Activated T-cell treated with anti-CD3 and anti-CD28 coated beads, Interleukin-2, amount 50 U/mL, for 72 hours (primary cell): Measurements from ENCODE around the gene ARMC8. TPM values are rescaled to one million over a fixed set of nuclear protein-coding genes. Genes with fewer than 3 reads are reported as not detected.

Source experiments
- ATAC-seq, 2 donors: fragments of 150-1000 bp; cut with Tn5 transposase; replicated peaks in 1 of 2; 2 replicates each; pipeline ENCODE4 v1.10.0; 2021; ENCODE audit warnings: moderate library complexity in 2 of 2, mild to moderate bottlenecking in 1 of 2
- DNase-seq, 2 donors: peaks; one replicate each; pipeline ENCODE4 v3.0.0; 2021 to 2022; ENCODE audit warnings: mixed read lengths in 1 of 2
- H3K27ac Mint-ChIP-seq: one replicate; pipeline ENCODE4 v1.8.0; 2022; ENCODE audit warnings: mild to moderate bottlenecking, moderate library complexity, mixed read lengths
- H3K27me3 Mint-ChIP-seq: one replicate; pipeline ENCODE4 v1.8.0; 2022; ENCODE audit warnings: low read depth, mixed read lengths
- H3K36me3 Mint-ChIP-seq, 2 donors: one replicate each; pipeline ENCODE4 v1.8.0; 2022; ENCODE audit warnings: mixed read lengths in 2 of 2, mild to moderate bottlenecking in 1 of 2; ENCODE audit not compliant: insufficient read depth in 2 of 2
- H3K4me1 Mint-ChIP-seq: one replicate; pipeline ENCODE4 v1.8.0; 2022; ENCODE audit warnings: low read depth, mixed read lengths
- H3K4me3 Mint-ChIP-seq, 2 donors: one replicate each; pipeline ENCODE4 v1.8.0; 2022; ENCODE audit warnings: mild to moderate bottlenecking in 2 of 2, mixed read lengths in 2 of 2, moderate library complexity in 2 of 2
- H3K9me3 Mint-ChIP-seq, 2 donors: one replicate each; pipeline ENCODE4 v1.8.0; 2022; ENCODE audit warnings: mixed read lengths in 2 of 2
- total RNA-seq, 2 donors: library from RNA; stranded (reverse); gene quantifications; one replicate each; pipeline ENCODE4 v1.2.3, GENCODE V29; 2022

ARMC8 gene
- total RNA-seq, 2 donors from 2014 or later: 36.8 to 40.2 TPM

DNA sequence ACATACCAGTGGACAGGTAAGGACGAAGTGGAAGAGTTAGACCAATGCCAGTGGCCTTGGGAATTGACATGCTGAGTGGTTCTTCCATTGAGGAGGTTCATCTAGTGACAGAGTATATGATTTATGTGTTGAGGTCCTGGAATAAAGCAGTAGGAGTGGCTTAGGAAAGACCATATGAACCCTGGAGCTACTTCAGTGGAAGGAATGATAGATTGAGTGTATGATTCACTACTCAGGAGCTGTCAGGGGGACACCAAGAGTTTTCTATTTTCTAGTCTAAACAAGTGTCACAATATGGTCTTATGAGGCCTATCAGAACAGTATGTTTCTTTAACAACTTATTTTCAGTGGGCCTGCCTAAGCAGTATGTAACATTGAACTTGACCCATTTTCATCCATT is 78.6 kb downstream of the ARMC8 start:
- Mint-ChIP-seq H3K9me3 (no peaks in the 10 kb centered on the region), H3K36me3 (peaks cover 0 to 1% of the 10 kb centered on the region in 2 donors), H3K4me1 (no peaks in the 10 kb centered on the region), H3K27ac (no peak overlapping the region), H3K4me3 (no peak overlapping the region), H3K27me3 (no peaks in the 10 kb centered on the region)
- DNase-seq: no peak
- ATAC-seq: no peak

DNA sequence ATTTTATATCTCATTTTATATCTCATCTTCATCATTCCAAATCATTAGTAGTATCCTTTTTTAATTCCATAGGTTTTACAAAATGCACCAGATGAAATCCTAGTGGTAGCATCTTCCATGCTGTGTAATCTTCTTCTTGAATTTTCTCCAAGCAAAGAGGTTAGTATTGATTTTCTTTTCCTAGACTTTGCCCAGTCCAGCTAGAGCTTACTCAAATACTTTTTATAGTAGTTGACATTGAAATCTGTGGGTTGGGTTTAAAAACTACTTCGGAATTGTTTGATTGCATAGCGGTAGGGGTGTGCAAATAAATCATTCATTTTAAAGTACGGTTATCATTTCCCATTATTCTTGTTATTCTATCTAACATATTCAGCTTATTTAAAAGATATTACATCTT is 80.0 kb downstream of the ARMC8 start:
- no peaks in the 10 kb centered on the region for H3K27me3 Mint-ChIP-seq
- no peak for DNase-seq
- no peaks in the 10 kb centered on the region for H3K9me3 Mint-ChIP-seq
- no peak overlapping the region for H3K27ac Mint-ChIP-seq
- H3K36me3 Mint-ChIP-seq: peaks cover 1 to 2% of the 10 kb centered on the region in 2 donors
- no peak for ATAC-seq
- peaks cover 10% of the 10 kb centered on the region for H3K4me1 Mint-ChIP-seq
- H3K4me3 Mint-ChIP-seq: no peak overlapping the region

DNA sequence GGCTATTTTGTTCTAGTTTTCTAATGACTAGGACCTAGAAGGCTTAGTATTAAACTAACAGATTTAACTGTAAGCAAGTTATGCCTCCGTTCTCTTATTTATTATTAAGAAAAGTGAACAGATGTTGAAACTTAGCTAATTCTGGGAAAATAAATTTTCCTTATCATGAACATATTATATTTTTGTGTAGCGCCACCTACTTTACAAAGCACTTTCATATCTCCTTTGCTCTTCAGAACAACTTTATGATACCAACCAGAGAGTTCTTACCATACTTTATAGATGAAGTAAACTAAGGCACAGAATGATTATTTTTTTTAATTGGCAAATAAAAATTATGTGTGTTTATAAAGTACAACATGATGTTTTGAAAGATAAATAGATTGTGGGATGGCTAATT is 83.1 kb downstream of the ARMC8 start:
- no peak for ATAC-seq

DNA sequence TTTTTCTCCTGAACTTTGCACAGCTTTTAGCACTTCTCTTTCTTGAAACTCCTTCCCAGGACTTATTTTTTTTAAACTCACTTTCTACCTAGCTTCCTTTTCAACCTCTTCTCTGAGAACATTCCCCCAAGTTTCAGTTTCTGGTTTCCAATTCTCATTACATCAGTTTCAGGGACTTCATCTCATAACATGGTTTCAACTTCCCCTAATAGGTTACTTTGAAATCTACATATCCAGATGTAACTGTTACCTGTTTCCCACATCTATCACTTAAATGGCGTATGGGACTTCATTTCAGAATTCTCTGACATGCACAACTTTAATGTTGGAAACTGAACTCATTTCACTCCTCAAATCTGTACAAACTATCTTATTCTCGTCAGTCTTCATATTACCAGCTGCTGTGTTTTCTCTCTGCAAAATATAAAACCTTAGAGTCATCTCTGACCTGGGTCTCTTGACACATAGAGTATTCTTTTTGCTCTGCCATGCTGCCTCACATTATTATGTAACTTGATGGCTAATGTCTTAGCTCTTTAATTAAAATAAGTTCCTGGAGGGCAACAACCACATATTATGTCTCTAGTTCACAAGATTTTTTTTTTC is 84.2 kb downstream of the ARMC8 start:
- DNase-seq: no peak
- peaks cover 10% of the 10 kb centered on the region for H3K4me1 Mint-ChIP-seq
- H3K9me3 Mint-ChIP-seq: no peaks in the 10 kb centered on the region
- H3K36me3 Mint-ChIP-seq: peaks cover 13 to 17% of the 10 kb centered on the region in 2 donors
- peak overlapping the region; percentile 21 for H3K27ac Mint-ChIP-seq
- ATAC-seq: peak; percentile 31 to 47
- H3K4me3 Mint-ChIP-seq: peak overlapping the region in 1 of 2 donors; percentile 25
- no peaks in the 10 kb centered on the region for H3K27me3 Mint-ChIP-seq

More for the DNA sequence above, 83.1 kb downstream of the ARMC8 start:
- no peak for DNase-seq
- Mint-ChIP-seq H3K36me3 (peaks cover 12 to 15% of the 10 kb centered on the region in 2 donors), H3K27me3 (no peaks in the 10 kb centered on the region), H3K27ac (no peak overlapping the region), H3K4me1 (peaks cover 10% of the 10 kb centered on the region), H3K4me3 (no peak overlapping the region), H3K9me3 (no peaks in the 10 kb centered on the region)

DNA sequence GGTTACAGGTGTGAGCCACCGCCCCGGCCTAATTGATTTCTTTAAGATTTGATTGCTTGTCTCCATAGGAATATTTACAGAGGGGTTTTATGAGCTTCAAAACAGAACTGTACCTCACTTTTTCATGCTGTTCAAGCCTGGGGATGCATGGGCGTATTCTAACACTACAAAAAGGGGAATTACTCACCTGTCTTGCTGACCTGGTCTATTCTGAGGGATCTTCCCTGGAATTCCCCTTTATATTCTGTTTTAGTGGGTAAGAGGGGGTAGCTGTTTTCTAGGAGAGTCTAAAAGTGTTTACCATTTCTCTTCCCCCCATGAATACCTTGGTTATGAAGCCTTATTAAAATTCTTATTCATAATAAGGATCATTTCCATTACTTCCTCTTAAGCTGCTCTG is 94.5 kb downstream of the ARMC8 start:
- ATAC-seq (no peak), DNase-seq (no peak)
- no peaks in the 10 kb centered on the region for H3K9me3 Mint-ChIP-seq
- no peak overlapping the region for H3K27ac Mint-ChIP-seq
- peaks cover 1 to 7% of the 10 kb centered on the region in 2 donors for H3K36me3 Mint-ChIP-seq
- peaks cover 7% of the 10 kb centered on the region for H3K4me1 Mint-ChIP-seq
- H3K4me3 Mint-ChIP-seq: no peak overlapping the region
- H3K27me3 Mint-ChIP-seq: no peaks in the 10 kb centered on the region

DNA sequence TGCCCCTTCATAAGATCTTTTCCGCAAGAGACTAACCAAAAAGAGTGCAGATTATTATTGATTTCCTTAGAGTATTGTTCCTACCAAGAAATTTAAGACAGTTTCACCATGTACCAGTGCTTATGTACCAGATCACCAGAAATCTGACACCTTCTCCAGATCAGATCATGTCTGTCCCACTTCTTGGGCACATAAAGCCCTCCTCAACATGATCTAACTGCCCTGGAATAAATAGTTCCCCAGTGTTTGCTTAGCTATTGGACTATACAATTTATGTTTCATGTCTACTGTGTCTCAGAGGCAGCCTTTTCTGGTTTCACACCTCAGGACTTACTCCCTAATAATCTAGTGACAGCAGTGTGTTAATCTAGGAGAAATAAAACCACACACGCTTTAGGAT is 95.7 kb downstream of the ARMC8 start:
- no peak for ATAC-seq
- peaks cover 7% of the 10 kb centered on the region for H3K4me1 Mint-ChIP-seq
- H3K27ac Mint-ChIP-seq: no peak overlapping the region
- H3K36me3 Mint-ChIP-seq: peaks cover 1 to 7% of the 10 kb centered on the region in 2 donors
- no peak for DNase-seq
- H3K4me3 Mint-ChIP-seq: no peak overlapping the region
- H3K9me3 Mint-ChIP-seq: no peaks in the 10 kb centered on the region
- no peaks in the 10 kb centered on the region for H3K27me3 Mint-ChIP-seq

DNA sequence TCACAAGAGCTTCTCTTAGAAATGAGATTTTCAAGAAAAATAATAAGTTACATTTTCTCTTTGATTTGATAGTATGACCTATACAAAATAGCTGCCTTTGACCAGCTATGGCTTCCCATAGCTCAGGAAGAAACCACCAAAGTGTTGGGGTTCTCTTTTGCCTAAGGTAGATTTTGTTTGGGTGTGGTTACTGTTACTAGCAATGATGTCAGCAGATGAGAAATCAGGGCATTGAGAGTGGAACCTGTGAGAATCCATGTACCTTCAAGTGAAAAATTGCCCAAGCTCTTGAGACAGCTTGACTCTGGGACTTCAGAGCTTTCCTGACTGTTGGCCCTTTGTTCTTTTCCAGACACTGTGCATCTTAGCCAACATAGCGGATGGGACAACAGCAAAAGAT is 97.0 kb downstream of the ARMC8 start:
- peaks cover 11% of the 10 kb centered on the region for H3K4me1 Mint-ChIP-seq

DNA sequence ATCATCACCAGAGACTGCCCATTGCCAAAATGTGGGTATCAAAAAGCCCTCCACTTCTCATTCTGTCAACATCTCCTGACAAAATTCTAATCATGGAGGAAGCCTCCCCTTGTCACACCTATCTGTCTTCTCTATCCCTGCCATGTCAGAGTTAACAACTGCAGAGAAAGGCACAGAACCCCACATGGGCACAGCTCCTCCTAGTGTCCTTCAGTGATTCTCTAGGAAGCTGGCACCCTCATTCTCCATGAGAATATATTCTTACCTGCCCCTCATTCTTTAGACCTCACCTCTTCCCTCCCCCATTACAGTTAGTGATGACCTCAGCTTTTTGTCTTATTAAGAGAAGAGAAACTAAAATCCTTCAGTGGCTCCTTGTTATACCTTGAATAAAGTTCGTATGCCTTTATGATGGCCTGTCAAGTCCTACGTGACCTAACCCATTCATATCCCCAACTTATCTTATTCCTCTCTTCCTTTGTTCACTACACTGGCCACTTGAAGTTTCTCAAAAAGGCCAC is 97.9 kb downstream of the ARMC8 start:
- H3K4me1 Mint-ChIP-seq: peaks cover 20% of the 10 kb centered on the region
- ATAC-seq (no peak), DNase-seq (no peak)
- no peak overlapping the region for H3K27ac Mint-ChIP-seq
- peaks cover 11 to 15% of the 10 kb centered on the region in 2 donors for H3K36me3 Mint-ChIP-seq
- H3K4me3 Mint-ChIP-seq: no peak overlapping the region
- H3K27me3 Mint-ChIP-seq: no peaks in the 10 kb centered on the region
- peaks cover 0 to 2% of the 10 kb centered on the region in 2 donors for H3K9me3 Mint-ChIP-seq

More for the DNA sequence above, 97.0 kb downstream of the ARMC8 start:
- no peak for ATAC-seq
- H3K36me3 Mint-ChIP-seq: peaks cover 3 to 12% of the 10 kb centered on the region in 2 donors
- no peak overlapping the region for H3K4me3 Mint-ChIP-seq
- H3K9me3 Mint-ChIP-seq: no peaks in the 10 kb centered on the region
- H3K27me3 Mint-ChIP-seq: no peaks in the 10 kb centered on the region
- no peak for DNase-seq
- no peak overlapping the region for H3K27ac Mint-ChIP-seq

DNA sequence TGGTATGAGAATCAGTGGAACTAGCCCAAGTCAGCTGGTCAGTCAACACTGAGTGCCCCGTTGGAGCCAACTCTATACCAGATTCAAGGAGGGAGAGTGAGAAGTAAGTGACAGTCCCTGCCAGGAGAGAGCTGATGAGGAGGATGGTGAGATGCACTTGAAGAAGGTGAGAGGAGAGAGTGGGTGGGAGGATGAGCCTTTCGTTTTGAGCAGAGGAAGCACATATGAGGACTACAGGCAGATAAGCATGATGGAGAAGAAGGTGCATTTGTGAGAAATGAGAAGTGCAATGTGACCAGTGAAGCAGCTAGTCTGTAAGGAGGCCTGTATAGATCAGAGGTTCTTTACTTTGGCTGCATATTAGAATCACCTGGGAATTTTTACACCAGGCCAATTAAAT is 102.2 kb downstream of the ARMC8 start:
- Mint-ChIP-seq H3K27ac (peak overlapping the region; percentile 31), H3K4me1 (peaks cover 13% of the 10 kb centered on the region), H3K9me3 (peaks cover 0 to 2% of the 10 kb centered on the region in 2 donors), H3K36me3 (peaks cover 18 to 27% of the 10 kb centered on the region in 2 donors), H3K27me3 (no peaks in the 10 kb centered on the region), H3K4me3 (no peak overlapping the region)
- DNase-seq: no peak
- peak in 1 of 2 donors; percentile 30 for ATAC-seq

DNA sequence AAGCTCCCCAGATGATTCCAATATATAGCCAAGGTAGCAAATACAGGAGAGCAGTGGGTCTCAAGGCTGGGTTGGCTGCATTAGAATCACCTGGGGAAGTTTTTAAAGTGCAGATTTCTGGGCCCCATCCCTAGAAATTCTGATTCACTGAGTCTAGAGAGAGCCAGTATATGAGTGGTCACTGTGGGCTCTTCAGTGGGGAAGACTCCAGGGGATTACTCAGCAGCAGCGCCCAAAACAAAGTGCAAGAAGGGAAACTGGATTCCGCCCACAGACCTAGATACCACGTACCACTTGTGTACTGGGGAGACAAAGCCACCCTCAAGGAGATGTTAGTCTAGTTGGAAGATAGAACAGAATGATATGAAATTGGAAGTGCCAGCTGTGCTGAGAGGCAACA is 102.6 kb downstream of the ARMC8 start:
- H3K4me1 Mint-ChIP-seq: peaks cover 13% of the 10 kb centered on the region
- DNase-seq: peak in 1 of 2 donors; percentile 6
- H3K27ac Mint-ChIP-seq: no peak overlapping the region
- peaks cover 0 to 2% of the 10 kb centered on the region in 2 donors for H3K9me3 Mint-ChIP-seq
- H3K36me3 Mint-ChIP-seq: peaks cover 18 to 27% of the 10 kb centered on the region in 2 donors
- no peaks in the 10 kb centered on the region for H3K27me3 Mint-ChIP-seq
- no peak overlapping the region for H3K4me3 Mint-ChIP-seq
- peak; percentile 36 to 62 for ATAC-seq

DNA sequence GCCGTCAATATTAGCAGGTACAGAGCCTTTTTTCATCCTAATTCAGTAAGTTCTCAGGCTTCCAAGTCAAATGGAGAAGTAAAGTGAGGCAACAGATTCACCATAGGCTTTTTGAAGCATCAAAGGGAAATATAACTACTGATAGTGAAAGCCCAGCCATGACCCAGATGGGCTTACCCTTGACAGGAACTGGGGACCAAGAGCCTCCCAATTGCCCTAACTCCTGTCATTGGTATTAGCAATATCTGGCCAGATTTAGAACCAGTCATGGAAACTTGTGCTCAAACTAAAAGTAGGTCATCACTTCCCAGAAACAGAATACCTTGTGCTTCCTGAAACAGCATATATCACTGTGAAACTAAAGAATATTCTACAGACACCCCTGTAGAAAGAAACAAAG is 109.5 kb downstream of the ARMC8 start:
- Mint-ChIP-seq H3K36me3 (peaks cover 6 to 17% of the 10 kb centered on the region in 2 donors), H3K27ac (peak overlapping the region; percentile 96), H3K4me3 (peak overlapping the region; percentile 43 to 78), H3K4me1 (peaks cover 35% of the 10 kb centered on the region), H3K27me3 (no peaks in the 10 kb centered on the region), H3K9me3 (no peaks in the 10 kb centered on the region)
- peak; percentile 86 for ATAC-seq
- DNase-seq: peak; percentile 18 to 27

DNA sequence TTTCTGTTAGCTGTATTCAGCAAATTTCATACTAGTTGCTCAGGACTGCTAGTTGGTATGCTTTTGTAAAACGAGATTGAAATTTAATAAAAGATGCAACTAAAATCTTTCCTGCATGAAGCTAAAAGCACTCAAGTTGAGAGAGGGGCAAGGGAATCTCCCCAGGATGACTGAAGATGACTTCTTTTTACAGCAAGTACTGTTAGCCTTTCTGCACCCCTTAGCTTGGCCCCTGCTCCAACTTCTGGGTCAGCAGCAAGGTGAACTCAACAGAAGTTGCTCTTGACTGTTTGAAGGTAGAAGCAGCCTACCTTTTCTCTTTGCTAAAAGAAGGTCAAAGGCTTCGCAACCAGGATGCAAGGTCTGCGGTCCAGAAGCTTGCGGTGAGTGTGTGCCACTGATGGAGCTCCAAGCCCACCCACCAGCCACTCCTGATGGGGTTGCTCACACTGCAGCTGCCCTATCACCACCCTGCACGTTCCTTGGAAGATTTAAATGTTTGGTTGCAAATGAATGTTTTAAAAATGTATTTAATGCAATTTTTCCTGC is 110.0 kb downstream of the ARMC8 start:
- peak in 1 of 2 donors; percentile 5 for DNase-seq
- peak; percentile 48 to 66 for ATAC-seq
- Mint-ChIP-seq H3K27ac (peak overlapping the region; percentile 96), H3K27me3 (no peaks in the 10 kb centered on the region), H3K4me1 (peaks cover 35% of the 10 kb centered on the region), H3K9me3 (no peaks in the 10 kb centered on the region), H3K4me3 (peak overlapping the region; percentile 43 to 78), H3K36me3 (peaks cover 5 to 16% of the 10 kb centered on the region in 2 donors)

DNA sequence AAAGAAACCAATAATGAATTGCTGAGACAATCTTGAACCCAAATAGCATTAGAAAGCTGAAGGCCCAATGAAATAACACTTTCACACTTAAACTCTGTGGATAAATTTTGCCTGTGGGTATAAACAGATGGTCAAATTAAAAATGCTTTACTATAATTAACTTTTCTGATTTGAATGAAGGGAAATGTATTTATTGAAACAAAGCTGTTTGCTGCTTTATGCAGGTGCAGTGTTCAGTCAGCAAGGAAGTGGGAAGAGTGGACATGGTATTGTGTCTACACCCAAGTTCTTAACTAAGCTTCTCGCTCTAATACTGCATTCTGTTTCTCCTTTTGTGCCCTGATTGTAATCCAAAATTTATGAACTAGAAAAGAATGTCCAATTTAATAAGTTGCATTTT is 110.8 kb downstream of the ARMC8 start:
- Mint-ChIP-seq H3K27ac (peak overlapping the region; percentile 96), H3K36me3 (peaks cover 5 to 14% of the 10 kb centered on the region in 2 donors), H3K9me3 (no peaks in the 10 kb centered on the region), H3K27me3 (no peaks in the 10 kb centered on the region), H3K4me3 (peak overlapping the region in 1 of 2 donors; percentile 78), H3K4me1 (peaks cover 35% of the 10 kb centered on the region)
- DNase-seq (no peak), ATAC-seq (no peak)
